OCI-LY1 (cell line): ENCODE results near the gene TGM6.

ENCODE experiments used
- H2AFZ ChIP-seq: fragments of 200-600 bp; sonication (generic), shearing (Covaris generic); 2 replicates; pipeline ENCODE4 v1.6.0; 2014; ENCODE audit warnings: antibody characterized with exemption, mild to moderate bottlenecking, low read length
- H3F3A ChIP-seq: fragments of 200-600 bp; sonication (generic), shearing (Covaris generic); 2 replicates; pipeline ENCODE4 v1.6.0; 2014; ENCODE audit warnings: mild to moderate bottlenecking, antibody characterized with exemption, low read length, moderate library complexity; ENCODE audit not compliant: insufficient read depth
- H3K27ac ChIP-seq: fragments of 200-600 bp; sonication (generic); 2 replicates; pipeline ENCODE4 v1.5.1; 2014; ENCODE audit warnings: low read length, mixed run types, mild to moderate bottlenecking, low read depth; ENCODE audit not compliant: poor library complexity, severe bottlenecking
- H3K27me3 ChIP-seq: fragments of 200-600 bp; sonication (generic); 2 replicates; pipeline ENCODE4 v1.6.0; 2014; ENCODE audit warnings: antibody characterized with exemption, mild to moderate bottlenecking, low read length, moderate library complexity; ENCODE audit not compliant: insufficient read depth
- H3K36me3 ChIP-seq: fragments of 200-600 bp; sonication (generic); 2 replicates; pipeline ENCODE4 v1.6.1; 2014; ENCODE audit warnings: mild to moderate bottlenecking, antibody characterized with exemption, low read length, moderate library complexity, mixed read lengths; ENCODE audit not compliant: insufficient read depth
- H3K4me1 ChIP-seq: fragments of 200-600 bp; sonication (generic); 2 replicates; pipeline ENCODE4 v1.5.1; 2014; ENCODE audit warnings: mild to moderate bottlenecking, low read length, moderate library complexity; ENCODE audit not compliant: insufficient read depth, severe bottlenecking
- H3K4me2 ChIP-seq: fragments of 200-600 bp; sonication (generic), shearing (Covaris generic); 2 replicates; pipeline ENCODE4 v1.6.1; 2014; ENCODE audit warnings: low read length
- H3K4me3 ChIP-seq: fragments of 200-600 bp; sonication (generic); 2 replicates; pipeline ENCODE4 v1.5.1; 2014; ENCODE audit warnings: low read length, low read depth, mild to moderate bottlenecking, mixed read lengths; ENCODE audit not compliant: poor library complexity, severe bottlenecking
- H3K79me2 ChIP-seq: fragments of 200-600 bp; shearing (Covaris generic); 2 replicates; pipeline ENCODE4 v1.6.1; 2016; ENCODE audit warnings: mixed run types, low read length, mixed read lengths; ENCODE audit not compliant: insufficient read depth
- H3K9ac ChIP-seq: fragments of 200-600 bp; sonication (generic), shearing (Covaris generic); 2 replicates; pipeline ENCODE4 v1.6.1; 2014; ENCODE audit warnings: mild to moderate bottlenecking, low read length, mixed read lengths
- H3K9me2 ChIP-seq: fragments of 200-600 bp; sonication (generic), shearing (Covaris generic); 2 replicates; pipeline ENCODE4 v1.6.1; 2014; ENCODE audit warnings: low read depth, mild to moderate bottlenecking, low read length, mixed read lengths
- H3K9me3 ChIP-seq: fragments of 200-600 bp; shearing (Covaris generic); 2 replicates; pipeline ENCODE4 v1.6.1; 2014; ENCODE audit warnings: low read length, mixed read lengths
- H4K20me1 ChIP-seq: fragments of 200-600 bp; sonication (generic), shearing (Covaris generic); 2 replicates; pipeline ENCODE4 v1.6.0; 2016; ENCODE audit warnings: mild to moderate bottlenecking, low read length; ENCODE audit not compliant: insufficient read depth
- CTCF ChIP-seq: fragments of 200-600 bp; sonication (generic), shearing (Covaris generic); IDR thresholded peaks from 2 replicates; pipeline ENCODE4 v1.5.1; 2017; ENCODE audit warnings: mild to moderate bottlenecking, antibody characterized with exemption, low read length, moderate library complexity, mixed read lengths
- EZH2 ChIP-seq: fragments of 200-600 bp; sonication (generic), shearing (Covaris generic); IDR thresholded peaks from 2 replicates; pipeline ENCODE4 v1.8.0; 2017; ENCODE audit warnings: borderline replicate concordance, mixed run types, mild to moderate bottlenecking, antibody characterized with exemption, low read length, moderate library complexity, mixed read lengths

TGM6 gene

GRCh38 chr20:2381303-2381702 is 602 bp downstream of the TGM6 start:
- Histone ChIP-seq H3K4me3 (no peak overlapping the region), H3K27me3 (no peaks in the 10 kb centered on the region), H3F3A (no peaks in the 10 kb centered on the region), H3K9me2 (no peaks in the 10 kb centered on the region), H3K27ac (no peak overlapping the region), H4K20me1 (no peaks in the 10 kb centered on the region), H3K36me3 (no peaks in the 10 kb centered on the region), H3K4me2 (no peak overlapping the region), H3K79me2 (no peaks in the 10 kb centered on the region), H3K9ac (no peak overlapping the region), H3K9me3 (no peaks in the 10 kb centered on the region), H2AFZ (no peak overlapping the region), H3K4me1 (no peaks in the 10 kb centered on the region)
- TF ChIP-seq CTCF = no peak
- TF ChIP-seq EZH2 = no peak

- TF ChIP-seq CTCF (no peak), EZH2 (no peak)
- H2AFZ ChIP-seq = no peak overlapping the region
- H3K79me2 ChIP-seq = no peaks in the 10 kb centered on the region
- H4K20me1 ChIP-seq = no peaks in the 10 kb centered on the region
- no peaks in the 10 kb centered on the region for H3K27me3 ChIP-seq
- H3K9me3 ChIP-seq = peaks cover under 1% of the 10 kb centered on the region
- H3K27ac ChIP-seq = no peak overlapping the region
- no peak overlapping the region for H3K4me3 ChIP-seq
- no peaks in the 10 kb centered on the region for H3K36me3 ChIP-seq
- no peaks in the 10 kb centered on the region for H3F3A ChIP-seq
- H3K4me1 ChIP-seq = no peaks in the 10 kb centered on the region
- H3K9me2 ChIP-seq = no peaks in the 10 kb centered on the region
- no peak overlapping the region for H3K4me2 ChIP-seq
- H3K9ac ChIP-seq = no peak overlapping the region
Measured at GRCh38 chr20:2382833-2383232, 2.1 kb downstream of the TGM6 start.

GRCh38 chr20:2385026-2385425 is 4.3 kb downstream of the TGM6 start:
- Histone ChIP-seq H3K4me1 (no peaks in the 10 kb centered on the region), H3K9me2 (no peaks in the 10 kb centered on the region), H3K27ac (no peak overlapping the region), H3K36me3 (no peaks in the 10 kb centered on the region), H3K79me2 (no peaks in the 10 kb centered on the region), H3K27me3 (no peaks in the 10 kb centered on the region; the same call in 1 of the 2 replicates), H3K4me3 (no peak overlapping the region), H3K9me3 (peaks cover 8% of the 10 kb centered on the region), H3K9ac (no peak overlapping the region), H2AFZ (no peak overlapping the region), H3F3A (no peaks in the 10 kb centered on the region), H4K20me1 (no peaks in the 10 kb centered on the region), H3K4me2 (no peak overlapping the region)
- TF ChIP-seq EZH2 (no peak), CTCF (no peak)
